HepG2 (cell line): Measurements from ENCODE around the gene FAM89B. TPM values are rescaled to one million over a fixed set of nuclear protein-coding genes. Genes with fewer than 3 reads are reported as not detected.

Experiments
- ATAC-seq: fragments of 200-7000 bp; cut with Tn5 transposase; 3 replicates; pipeline ENCODE4 v1.9.1; 2020; ENCODE audit warnings: mild to moderate bottlenecking, moderate library complexity
- BruUV-seq: library from RNA; stranded (reverse); fragments of 400-500 nt; replicated peaks from 2 replicates; lab custom pipeline; 2021; lab: Mats Ljungman, UMichigan
- CTCF ChIA-PET: fragments of 300-600 bp; formaldehyde crosslinking; extraction: SDS; loops from one replicate; lab custom pipeline; 2021; ENCODE audit warnings: low total read pairs, inconsistent platforms, low intra/inter-chr PET ratio; lab: Yijun Ruan, JAX
- POLR2A ChIA-PET: fragments of 350-600 bp; sonication (Branson Sonifier 250); formaldehyde crosslinking; loops from one replicate; lab custom pipeline; 2020; ENCODE audit warnings: antibody characterized with exemption, inconsistent platforms; lab: Yijun Ruan, JAX
- DNase-seq: peaks from one replicate; pipeline ENCODE4 v3.0.0-alpha.2; 2015; ENCODE audit warnings: low spot score
- FAIRE-seq: peaks from 3 replicates; lab custom pipeline; 2011; peaks lifted over from hg19 to GRCh38; lab: Jason Lieb, UNC
- H2AFZ ChIP-seq: one replicate; pipeline ENCODE4 v1.6.1; 2011; ENCODE audit warnings: low read length, inconsistent platforms
- H3K27ac ChIP-seq: fragments of 300-600 bp; 3 replicates; pipeline ENCODE4 v1.8.0; 2011; ENCODE audit warnings: mixed run types, mild to moderate bottlenecking, mixed read lengths, low read length, inconsistent platforms; ENCODE audit not compliant: insufficient read depth; ENCODE audit errors: extremely low read length
- H3K27me3 ChIP-seq, 2 experiments: fragments of 200-600 bp in 1 of 2; 2 replicates in 1 of 2; 3 replicates in 1 of 2; pipeline versions ENCODE4 v1.6.0 to v1.8.0; 2011; ENCODE audit warnings: low read length in 2 of 2, mild to moderate bottlenecking in 2 of 2, moderate library complexity in 2 of 2, inconsistent platforms in 1 of 2; ENCODE audit not compliant: insufficient read depth in 2 of 2, control insufficient read depth in 1 of 2
- H3K36me3 ChIP-seq, 2 experiments: fragments of 200-600 bp in 1 of 2; replicated peaks in 1 of 2; 2 replicates in 1 of 2; 3 replicates in 1 of 2; pipeline versions ENCODE4 v1.5.1 to v1.8.0; 2011; ENCODE audit warnings: low read length in 2 of 2, inconsistent platforms in 1 of 2; ENCODE audit not compliant: insufficient read depth in 2 of 2, control insufficient read depth in 1 of 2
- H3K4me1 ChIP-seq: 2 replicates; pipeline ENCODE4 v1.5.1; 2012; ENCODE audit warnings: low read length, inconsistent platforms; ENCODE audit not compliant: insufficient read depth
- H3K4me2 ChIP-seq: 2 replicates; pipeline ENCODE4 v1.6.0; 2011; ENCODE audit warnings: low read depth, low read length, inconsistent platforms
- H3K4me3 ChIP-seq, 3 experiments: fragments of 200-600 bp in 1 of 3; sonication (generic), shearing (Covaris generic) in 1 of 3; replicated peaks in 1 of 3; 2 replicates each; pipeline ENCODE4 v1.5.1; 2011 to 2016; ENCODE audit warnings: low read length in 3 of 3, inconsistent platforms in 2 of 3, low read depth in 2 of 3, mild to moderate bottlenecking in 2 of 3, control low read depth in 1 of 3, mixed read lengths in 1 of 3; ENCODE audit not compliant: insufficient read depth in 1 of 3
- H3K79me2 ChIP-seq: one replicate; pipeline ENCODE4 v1.6.1; 2011; ENCODE audit warnings: low read length, inconsistent platforms; ENCODE audit not compliant: insufficient read depth
- H3K9ac ChIP-seq: 2 replicates; pipeline ENCODE4 v1.6.0; 2011; ENCODE audit warnings: mild to moderate bottlenecking, low read depth, low read length, inconsistent platforms; ENCODE audit not compliant: insufficient read depth
- H3K9me3 ChIP-seq: 2 replicates; pipeline ENCODE4 v1.5.1; 2012; ENCODE audit warnings: mild to moderate bottlenecking, low read length
- H4K20me1 ChIP-seq: 2 replicates; pipeline ENCODE4 v1.6.0; 2011; ENCODE audit warnings: inconsistent platforms, mild to moderate bottlenecking, low read length, moderate library complexity; ENCODE audit not compliant: insufficient read depth
- AGO1 ChIP-seq: fragments of 200-400 bp; formaldehyde crosslinking; IDR thresholded peaks from 2 replicates; pipeline ENCODE4 v1.6.1; 2017; ENCODE audit warnings: mild to moderate bottlenecking, low read depth, low read length, moderate library complexity; ENCODE audit not compliant: poor library complexity, severe bottlenecking
- GTF3A ChIP-seq: sonication (generic); formaldehyde crosslinking; conservative IDR thresholded peaks from 2 replicates; pipeline ENCODE4 v1.4.0; 2020; ENCODE audit warnings: mild to moderate bottlenecking, missing genetic modification reagents
- NPAS2 ChIP-seq: sonication (generic); formaldehyde crosslinking; IDR thresholded peaks from 2 replicates; pipeline ENCODE4 v1.8.0; 2022; ENCODE audit warnings: mild to moderate bottlenecking, missing genetic modification reagents, borderline replicate concordance
- SMAD9 ChIP-seq: sonication (generic); formaldehyde crosslinking; IDR thresholded peaks from 2 replicates; pipeline ENCODE4 v1.5.1; 2020; ENCODE audit warnings: mild to moderate bottlenecking, missing genetic modification reagents
- ZMAT3 ChIP-seq: sonication (generic); formaldehyde crosslinking; conservative IDR thresholded peaks from 2 replicates; pipeline ENCODE4 v1.7.0; 2021; ENCODE audit warnings: missing genetic modification reagents
- ZMAT5 ChIP-seq: sonication (generic); formaldehyde crosslinking; IDR thresholded peaks from 2 replicates; pipeline ENCODE4 v1.5.0; 2020; ENCODE audit warnings: mild to moderate bottlenecking, low read depth, missing genetic modification reagents, borderline replicate concordance
- ZNF24 ChIP-seq: fragments of 450-650 bp; IDR thresholded peaks from 2 replicates; pipeline ENCODE4 v1.6.1; 2017; ENCODE audit warnings: antibody characterized with exemption, mild to moderate bottlenecking
- ZNF513 ChIP-seq: sonication (generic); formaldehyde crosslinking; conservative IDR thresholded peaks from 2 replicates; pipeline ENCODE4 v1.5.0; 2020; ENCODE audit warnings: missing genetic modification reagents
- ZNF652 ChIP-seq: IDR thresholded peaks from 2 replicates; pipeline ENCODE4 v1.6.1; 2016; ENCODE audit warnings: low read depth, borderline replicate concordance
- WGBS: methylation state at CpG from one replicate; pipeline ENCODE4 v1.1.6; 2017; ENCODE audit warnings: low lambda C conversion rate; 5-methylcytosine and 5-hydroxymethylcytosine counted together
- in situ Hi-C: cut with HindIII; loops from 2 replicates; pipeline ENCODE4 v1.10.0; 2017; ENCODE audit warnings: low pct_unique_long_range_greater_than_20kb; ENCODE audit not compliant: extremely low pct_ligation_motif_present
- intact Hi-C: fragments of 100-400 bp; cut with micrococcal nuclease; formaldehyde crosslinking; loops from one replicate; pipeline ENCODE4 v1.10.0; 2022; ENCODE audit not compliant: unreplicated experiment
- polyA plus RNA-seq, 8 experiments: library from polyadenylated mRNA; depleted of rRNA in 3 of 8; stranded (reverse) in 7 of 8; unstranded in 1 of 8; fragments of >200 nt; fragmentation: Illumina TruSeq in 4 of 8; extraction: Trizol in 4 of 8; gene quantifications; 2 replicates each; pipeline versions ENCODE4 v1.2.1 to v1.2.3, GENCODE V29; 2011 to 2016; ENCODE audit warnings: low read depth in 4 of 8, missing spikeins in 1 of 8, mixed read lengths in 1 of 8; ENCODE audit not compliant: insufficient read depth in 1 of 8
- total RNA-seq, 5 experiments: library from RNA; depleted of rRNA; stranded (reverse); fragments of >200 nt; fragmentation: Illumina TruSeq; extraction: Trizol; gene quantifications; 2 replicates each; pipeline ENCODE4 v1.2.3, GENCODE V29; 2016; ENCODE audit warnings: low read depth in 1 of 5
- TF ChIP-seq, protein P1 (sequence below): sonication (generic); formaldehyde crosslinking; IDR thresholded peaks from 2 replicates; pipeline ENCODE4 v1.4.0; 2020; ENCODE audit warnings: mild to moderate bottlenecking, missing genetic modification reagents

FAM89B gene
- total and polyA plus RNA-seq, 2 of the 13 experiments (the other 11 are each of a cell fraction or from before 2014, with no cell fraction given): 5.7 to 8.0 TPM

DNA sequence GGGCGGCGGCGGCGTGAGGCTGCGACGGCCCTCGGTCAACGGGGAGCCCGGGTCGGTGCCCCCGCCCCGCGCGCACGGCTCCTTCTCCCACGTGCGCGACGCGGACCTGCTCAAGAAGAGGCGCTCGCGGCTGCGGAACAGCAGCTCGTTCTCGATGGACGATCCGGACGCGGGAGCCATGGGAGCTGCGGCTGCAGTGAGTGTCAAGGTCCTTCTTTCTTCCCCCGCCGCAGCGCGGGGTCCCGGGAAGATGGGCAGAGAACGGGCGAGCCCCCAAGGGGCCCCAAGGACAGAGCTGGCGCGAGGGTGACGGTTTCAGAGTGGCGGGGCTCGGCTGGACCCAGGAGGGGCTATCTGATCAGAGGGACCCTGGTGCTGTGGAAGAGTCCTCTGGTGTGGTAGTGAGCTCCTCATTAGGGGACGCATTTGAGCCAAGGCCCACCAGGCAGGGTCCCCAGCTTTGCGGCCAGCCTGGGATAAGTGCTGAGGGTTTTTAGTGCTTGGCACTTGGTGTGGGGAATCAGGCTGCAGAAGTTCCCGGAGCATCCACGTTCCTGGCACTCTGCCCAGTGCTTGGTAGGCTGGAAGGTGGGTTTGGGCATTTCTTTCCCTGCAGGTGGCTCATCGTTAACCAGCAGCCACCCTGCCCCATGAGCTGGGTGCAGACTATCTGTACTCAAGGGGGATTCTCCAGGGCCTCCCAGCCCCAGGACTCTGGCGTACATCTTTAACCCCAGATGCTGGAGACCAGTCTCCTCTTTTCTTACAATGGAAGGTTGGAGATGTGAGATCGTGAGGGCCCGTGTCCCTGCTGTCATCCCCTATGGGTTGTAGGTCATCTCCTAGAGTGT is 13.3 kb downstream of the FAM89B start:
- 97% methylated on average over 40 of the region's 51 CpGs for WGBS
- H3K9me3 ChIP-seq: no peaks in the 10 kb centered on the region
- intact Hi-C loops: no loop called here
- H3K9ac ChIP-seq: no peak overlapping the region
- H3K4me1 ChIP-seq: peaks cover 33% of the 10 kb centered on the region
- in situ Hi-C loops: loop anchor here (5.0 kb wide), 1 partner anchor 43 kb away; no protein-coding TSS in a partner anchor
- ATAC-seq: no peak
- H4K20me1 ChIP-seq: no peaks in the 10 kb centered on the region
- FAIRE-seq: no peak
- no peak for DNase-seq
- no peak overlapping the region for H2AFZ ChIP-seq
- no peaks in the 10 kb centered on the region for H3K27me3 ChIP-seq
- no peak for TF ChIP-seq SMAD9 (CRISPR knock-in tag)
- TF ChIP-seq, protein P1, sequence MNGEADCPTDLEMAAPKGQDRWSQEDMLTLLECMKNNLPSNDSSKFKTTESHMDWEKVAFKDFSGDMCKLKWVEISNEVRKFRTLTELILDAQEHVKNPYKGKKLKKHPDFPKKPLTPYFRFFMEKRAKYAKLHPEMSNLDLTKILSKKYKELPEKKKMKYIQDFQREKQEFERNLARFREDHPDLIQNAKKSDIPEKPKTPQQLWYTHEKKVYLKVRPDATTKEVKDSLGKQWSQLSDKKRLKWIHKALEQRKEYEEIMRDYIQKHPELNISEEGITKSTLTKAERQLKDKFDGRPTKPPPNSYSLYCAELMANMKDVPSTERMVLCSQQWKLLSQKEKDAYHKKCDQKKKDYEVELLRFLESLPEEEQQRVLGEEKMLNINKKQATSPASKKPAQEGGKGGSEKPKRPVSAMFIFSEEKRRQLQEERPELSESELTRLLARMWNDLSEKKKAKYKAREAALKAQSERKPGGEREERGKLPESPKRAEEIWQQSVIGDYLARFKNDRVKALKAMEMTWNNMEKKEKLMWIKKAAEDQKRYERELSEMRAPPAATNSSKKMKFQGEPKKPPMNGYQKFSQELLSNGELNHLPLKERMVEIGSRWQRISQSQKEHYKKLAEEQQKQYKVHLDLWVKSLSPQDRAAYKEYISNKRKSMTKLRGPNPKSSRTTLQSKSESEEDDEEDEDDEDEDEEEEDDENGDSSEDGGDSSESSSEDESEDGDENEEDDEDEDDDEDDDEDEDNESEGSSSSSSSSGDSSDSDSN (CRISPR knock-in tag): no peak
- TF ChIP-seq NPAS2 (CRISPR knock-in tag): no peak
- no peak for TF ChIP-seq ZMAT3 (CRISPR knock-in tag)
- TF ChIP-seq ZNF513: no peak
- TF ChIP-seq ZMAT5 (CRISPR knock-in tag): no peak
- no peak for TF ChIP-seq GTF3A (CRISPR knock-in tag)
- TF ChIP-seq ZNF24: no peak
- TF ChIP-seq AGO1: no peak
- TF ChIP-seq ZNF652 (CRISPR knock-in tag): no peak
- no peak overlapping the region for H3K27ac ChIP-seq
- no peaks in the 10 kb centered on the region for H3K79me2 ChIP-seq
- no peak overlapping the region for H3K4me2 ChIP-seq
- ChIA-PET POLR2A (interaction anchor here (1.3 to 2.1 kb wide), 3 partner anchors 8 to 11 kb away, joined by 3 to 6 read pairs (median 4); partner anchors contain the start of gene KCNK7), CTCF (no interaction called here)
- no TSS peak for BruUV-seq
- H3K36me3 ChIP-seq: 0 out of 5 replicates have a peak, but pooled peaks cover 0 to 3% of the 10 kb centered on the region in 2 experiments
- H3K4me3 ChIP-seq: no peak overlapping the region
